ENCODE measurements around the gene SPOCD1. TPM values are rescaled to one million over a fixed set of nuclear protein-coding genes. Genes with fewer than 3 reads are reported as not detected.
A peak's percentile ranks its signal among the peaks of the same experiment; 100 is the strongest.
"Not testable (repeated sequence)": the region's sequence is repeated elsewhere in the genome, so short reads cannot be mapped to it uniquely, and the experiment has no call there.

Gene SPOCD1
- total RNA-seq, 1 experiment from 2014 or later: 64.0 TPM

GRCh38 chr1:31818206-31818605 is 2.4 kb upstream of the SPOCD1 start:
- Histone ChIP-seq H3K9me3 (replicated peaks) (no peaks in the 10 kb centered on the region), H3K4me1 (replicated peaks) (no peaks in the 10 kb centered on the region), H3K4me3 (no peak overlapping the region), H3K27ac (no peak overlapping the region), H3K36me3 (no peaks in the 10 kb centered on the region), H3K27me3 (replicated peaks) (no peaks in the 10 kb centered on the region)
- DNase-seq (ENCODE audit: low read depth in 1 of 2, low spot score in 2 of 2): no peak

GRCh38 chr1:31816947-31817346 is 1.1 kb upstream of the SPOCD1 start:
- H3K4me3 ChIP-seq; H3K36me3 ChIP-seq; DNase-seq (ENCODE audit: low read depth in 1 of 2, low spot score in 2 of 2); H3K4me1 ChIP-seq (replicated peaks); H3K27ac ChIP-seq; H3K27me3 ChIP-seq (replicated peaks); H3K9me3 ChIP-seq (replicated peaks): not testable (repeated sequence)

- not testable (repeated sequence) for H3K9me3 ChIP-seq (replicated peaks); DNase-seq (ENCODE audit: low read depth in 1 of 2, low spot score in 2 of 2); H3K27ac ChIP-seq; H3K4me1 ChIP-seq (replicated peaks); H3K36me3 ChIP-seq; H3K27me3 ChIP-seq (replicated peaks); H3K4me3 ChIP-seq
Measured at GRCh38 chr1:31816501-31816900, 679 bp upstream of the SPOCD1 start.

- Histone ChIP-seq H3K36me3 (no peaks in the 10 kb centered on the region), H3K27me3 (replicated peaks) (no peaks in the 10 kb centered on the region), H3K4me1 (replicated peaks) (no peaks in the 10 kb centered on the region), H3K9me3 (replicated peaks) (no peaks in the 10 kb centered on the region), H3K4me3 (no peak overlapping the region), H3K27ac (no peak overlapping the region)
- DNase-seq (ENCODE audit: low read depth in 1 of 2, low spot score in 2 of 2): peak in 1 of 2 experiments; percentile 31
Measured at GRCh38 chr1:31815307-31815645, 546 bp downstream of the SPOCD1 start.

- H3K9me3 ChIP-seq (replicated peaks): no peaks in the 10 kb centered on the region
- DNase-seq (ENCODE audit: low read depth in 1 of 2, low spot score in 2 of 2): peak in 1 of 2 experiments; percentile 43
- no peaks in the 10 kb centered on the region for H3K36me3 ChIP-seq
- no peak overlapping the region for H3K4me3 ChIP-seq
- no peaks in the 10 kb centered on the region for H3K4me1 ChIP-seq (replicated peaks)
- no peak overlapping the region for H3K27ac ChIP-seq
- H3K27me3 ChIP-seq (replicated peaks): no peaks in the 10 kb centered on the region
Measured at GRCh38 chr1:31814631-31815306, 1.1 kb downstream of the SPOCD1 start.

- no peaks in the 10 kb centered on the region for H3K4me1 ChIP-seq (replicated peaks)
- H3K27me3 ChIP-seq (replicated peaks): no peaks in the 10 kb centered on the region
- no peaks in the 10 kb centered on the region for H3K9me3 ChIP-seq (replicated peaks)
- H3K4me3 ChIP-seq: no peak overlapping the region
- no peaks in the 10 kb centered on the region for H3K36me3 ChIP-seq
- H3K27ac ChIP-seq: no peak overlapping the region
- DNase-seq (ENCODE audit: low read depth in 1 of 2, low spot score in 2 of 2): no peak
Measured at GRCh38 chr1:31814041-31814511, 1.7 kb downstream of the SPOCD1 start.

GRCh38 chr1:31812158-31812829 is 3.5 kb downstream of the SPOCD1 start:
- DNase-seq (ENCODE audit: low read depth in 1 of 2, low spot score in 2 of 2): no peak
- no peak overlapping the region for H3K4me3 ChIP-seq
- no peaks in the 10 kb centered on the region for H3K9me3 ChIP-seq (replicated peaks)
- H3K27ac ChIP-seq: no peak overlapping the region
- H3K27me3 ChIP-seq (replicated peaks): no peaks in the 10 kb centered on the region
- H3K4me1 ChIP-seq (replicated peaks): no peaks in the 10 kb centered on the region
- no peaks in the 10 kb centered on the region for H3K36me3 ChIP-seq

GRCh38 chr1:31811605-31812004 is 4.2 kb downstream of the SPOCD1 start:
- no peak for DNase-seq (ENCODE audit: low read depth in 1 of 2, low spot score in 2 of 2)
- Histone ChIP-seq H3K4me3 (no peak overlapping the region), H3K36me3 (no peaks in the 10 kb centered on the region), H3K27me3 (replicated peaks) (no peaks in the 10 kb centered on the region), H3K27ac (no peak overlapping the region), H3K9me3 (replicated peaks) (no peaks in the 10 kb centered on the region), H3K4me1 (replicated peaks) (no peaks in the 10 kb centered on the region)

GRCh38 chr1:31809698-31810097 is 6.1 kb downstream of the SPOCD1 start:
- H3K27me3 ChIP-seq (replicated peaks): no peaks in the 10 kb centered on the region

GRCh38 chr1:31807273-31808048 is 8.4 kb downstream of the SPOCD1 start:
- Histone ChIP-seq H3K4me3 (no peak overlapping the region), H3K9me3 (replicated peaks) (no peaks in the 10 kb centered on the region), H3K27me3 (replicated peaks) (no peaks in the 10 kb centered on the region), H3K36me3 (no peaks in the 10 kb centered on the region), H3K27ac (no peak overlapping the region), H3K4me1 (replicated peaks) (peaks cover 7% of the 10 kb centered on the region)
- DNase-seq (ENCODE audit: low read depth in 1 of 2, low spot score in 2 of 2): no peak

More at GRCh38 chr1:31809698-31810097, 6.1 kb downstream of the SPOCD1 start:
- Histone ChIP-seq H3K9me3 (replicated peaks) (no peaks in the 10 kb centered on the region), H3K4me1 (replicated peaks) (no peaks in the 10 kb centered on the region), H3K36me3 (no peaks in the 10 kb centered on the region), H3K4me3 (no peak overlapping the region), H3K27ac (no peak overlapping the region)
- DNase-seq (ENCODE audit: low read depth in 1 of 2, low spot score in 2 of 2): no peak

- no peaks in the 10 kb centered on the region for H3K36me3 ChIP-seq
- H3K4me1 ChIP-seq (replicated peaks): peaks cover 11% of the 10 kb centered on the region
- peak in 1 of 2 experiments; percentile 12 for DNase-seq (ENCODE audit: low read depth in 1 of 2, low spot score in 2 of 2)
- no peak overlapping the region for H3K4me3 ChIP-seq
- H3K27me3 ChIP-seq (replicated peaks): no peaks in the 10 kb centered on the region
- H3K27ac ChIP-seq: no peak overlapping the region
- H3K9me3 ChIP-seq (replicated peaks): no peaks in the 10 kb centered on the region
Measured at GRCh38 chr1:31805318-31805717, 10.5 kb downstream of the SPOCD1 start.

GRCh38 chr1:31804098-31804497 is 11.7 kb downstream of the SPOCD1 start:
- Histone ChIP-seq H3K36me3 (no peaks in the 10 kb centered on the region), H3K4me3 (no peak overlapping the region), H3K4me1 (replicated peaks) (peaks cover 18% of the 10 kb centered on the region), H3K9me3 (replicated peaks) (no peaks in the 10 kb centered on the region), H3K27me3 (replicated peaks) (no peaks in the 10 kb centered on the region), H3K27ac (no peak overlapping the region; the same call in 1 of the 2 replicates)
- no peak for DNase-seq (ENCODE audit: low read depth in 1 of 2, low spot score in 2 of 2)

GRCh38 chr1:31803610-31804009 is 12.2 kb downstream of the SPOCD1 start:
- Histone ChIP-seq H3K4me1 (replicated peaks) (peaks cover 23% of the 10 kb centered on the region), H3K27ac (no peak overlapping the region; the same call in 1 of the 2 replicates), H3K9me3 (replicated peaks) (no peaks in the 10 kb centered on the region), H3K36me3 (no peaks in the 10 kb centered on the region), H3K27me3 (replicated peaks) (no peaks in the 10 kb centered on the region), H3K4me3 (no peak overlapping the region)
- no peak for DNase-seq (ENCODE audit: low read depth in 1 of 2, low spot score in 2 of 2)

Measured in SJSA1 (cell line).